Esophagus muscularis mucosa (tissue), 4 donors: Measurements from ENCODE around the gene PCF11. TPM values are rescaled to one million over a fixed set of nuclear protein-coding genes. Genes with fewer than 3 reads are reported as not detected.

Experiments used
- DNase-seq: peaks from one replicate; pipeline ENCODE4 v3.0.0-alpha.2; 2017; ENCODE audit errors: extremely low spot score
- H3K27ac ChIP-seq, 4 donors: fragments of 200-600 bp; sonication (generic); replicated peaks in 1 of 4; 1 replicate in 3 of 4; 2 replicates in 1 of 4; pipeline ENCODE4 v1.5.1; 2016 to 2019; ENCODE audit warnings: mild to moderate bottlenecking in 1 of 4
- H3K27me3 ChIP-seq, 4 donors: fragments of 200-600 bp; sonication (generic); one replicate each; pipeline versions ENCODE4 v1.5.1 to v1.6.0; 2016 to 2019
- H3K36me3 ChIP-seq, 4 donors: fragments of 200-600 bp; sonication (generic); one replicate each; pipeline ENCODE4 v1.5.1; 2016 to 2019
- H3K4me1 ChIP-seq, 4 donors: fragments of 200-600 bp; sonication (generic); one replicate each; pipeline ENCODE4 v1.5.1; 2016 to 2019
- H3K4me3 ChIP-seq, 4 donors: fragments of 200-600 bp; sonication (generic); 1 replicate in 2 of 4; 2 replicates in 2 of 4; pipeline ENCODE4 v1.5.1; 2016 to 2019; ENCODE audit warnings: mild to moderate bottlenecking in 4 of 4, moderate library complexity in 1 of 4
- H3K9me3 ChIP-seq, 4 donors: fragments of 200-600 bp; sonication (generic); 1 replicate in 3 of 4; 2 replicates in 1 of 4; pipeline ENCODE4 v1.5.1; 2016 to 2019
- CTCF ChIP-seq, 3 experiments: fragments of 200-600 bp in 2 of 3; fragments of 450-650 bp in 1 of 3; sonication (generic) in 2 of 3; IDR thresholded peaks; one replicate each; pipeline ENCODE4 v1.5.1; 2017 to 2019; ENCODE audit warnings: antibody characterized with exemption in 3 of 3, mild to moderate bottlenecking in 2 of 3, moderate library complexity in 1 of 3
- EP300 ChIP-seq: sonication (generic); formaldehyde crosslinking; IDR thresholded peaks from one replicate; pipeline ENCODE4 v1.6.1; 2017; ENCODE audit warnings: antibody characterized with exemption
- POLR2A ChIP-seq: fragments of 450-650 bp; IDR thresholded peaks from one replicate; pipeline ENCODE4 v1.6.1; 2017; ENCODE audit warnings: antibody characterized with exemption, moderate library complexity, mild to moderate bottlenecking, low read depth
- POLR2AphosphoS5 ChIP-seq, 2 donors: sonication (generic); formaldehyde crosslinking; IDR thresholded peaks; one replicate each; pipeline ENCODE4 v1.6.1; 2017; ENCODE audit warnings: antibody characterized with exemption in 2 of 2
- WGBS: methylation state at CpG from one replicate; pipeline ENCODE4 v1.1.5; 2018; 5-methylcytosine and 5-hydroxymethylcytosine counted together
- intact Hi-C: fragments of 100-400 bp; cut with DNase I; formaldehyde crosslinking; loops from one replicate; pipeline ENCODE4 v1.15.1; 2023
- total RNA-seq, 4 donors: library from RNA; depleted of rRNA; stranded (reverse); fragments of >200 nt; gene quantifications; one replicate each; pipeline versions ENCODE4 v1.1.0 to v1.2.1, GENCODE V29; 2016

The PCF11 gene
- total RNA-seq, 4 donors from 2014 or later = 32.3 to 58.0 (median 41.9) TPM

DNA sequence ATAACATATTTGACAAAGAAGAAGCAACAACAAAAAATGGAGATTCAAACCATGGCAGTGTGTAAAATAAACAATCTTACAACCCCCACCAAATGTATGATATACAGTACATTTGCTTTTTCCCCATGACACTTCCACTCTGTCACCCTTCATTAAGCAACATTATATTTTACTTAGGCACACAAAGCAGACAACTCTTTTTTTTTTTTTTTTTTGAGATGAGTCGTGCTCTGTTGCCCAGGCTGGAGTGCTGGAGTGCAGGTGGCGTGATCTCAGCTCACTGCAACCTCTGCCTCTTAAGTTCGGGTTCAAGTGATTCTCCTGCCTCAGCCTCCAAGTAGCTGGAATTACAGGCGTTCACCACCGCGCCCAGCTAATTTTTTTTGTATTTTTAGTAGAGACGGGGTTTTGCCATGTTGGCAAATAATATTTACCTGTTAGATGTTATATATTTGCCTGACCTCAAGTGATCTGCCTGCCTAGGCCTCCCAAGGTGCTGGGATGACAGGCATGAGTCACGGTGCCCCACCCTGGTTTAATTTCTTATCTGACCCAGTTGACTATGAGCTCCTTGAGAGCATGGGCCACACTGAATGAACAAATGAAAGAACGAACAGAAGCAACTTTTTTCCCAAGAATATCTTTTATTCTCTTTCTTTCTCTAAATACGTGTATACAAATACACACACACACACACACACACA lies 5.5 kb upstream of the PCF11 start:
- 88% methylated on average over 10 of the region's 10 CpGs for WGBS
- no peak for DNase-seq
- intact Hi-C loops = loop anchor here (10.0 kb wide), 1 partner anchor 157 kb away; no protein-coding TSS in a partner anchor
- no peak overlapping the region for H3K4me3 ChIP-seq
- TF ChIP-seq POLR2AphosphoS5 (IDR thresholded peaks at IDR 0.05) = no peak
- TF ChIP-seq CTCF (IDR thresholded peaks at IDR 0.05) = no peak
- no peak for TF ChIP-seq EP300
- no peak for TF ChIP-seq POLR2A
- H3K36me3 ChIP-seq = no peaks in the 10 kb centered on the region
- H3K27ac ChIP-seq = no peak overlapping the region
- H3K27me3 ChIP-seq = no peaks in the 10 kb centered on the region
- H3K4me1 ChIP-seq = peaks cover 0 to 6% (median 5%) of the 10 kb centered on the region in 4 donors
- H3K9me3 ChIP-seq = no peaks in the 10 kb centered on the region

- H3K27me3 ChIP-seq = no peaks in the 10 kb centered on the region
- intact Hi-C loops = loop anchor here (10.0 kb wide), 1 partner anchor 157 kb away; no protein-coding TSS in a partner anchor
- DNase-seq = no peak
- 99% methylated on average over 2 of the region's 2 CpGs for WGBS
- no peak overlapping the region for H3K4me3 ChIP-seq
- no peaks in the 10 kb centered on the region for H3K9me3 ChIP-seq
- H3K4me1 ChIP-seq = peaks cover 0 to 6% (median 5%) of the 10 kb centered on the region in 4 donors
- H3K36me3 ChIP-seq = no peaks in the 10 kb centered on the region
- TF ChIP-seq CTCF (IDR thresholded peaks at IDR 0.05) (no peak), POLR2A (no peak), POLR2AphosphoS5 (IDR thresholded peaks at IDR 0.05) (no peak), EP300 (no peak)
- no peak overlapping the region for H3K27ac ChIP-seq
Observed at GRCh38 chr11:83152264-83152663, 4.7 kb upstream of the PCF11 start.

- DNase-seq = no peak
- intact Hi-C loops = loop anchor here (10.0 kb wide), 1 partner anchor 159 kb away; no protein-coding TSS in a partner anchor
- Histone ChIP-seq H3K4me3 (no peak overlapping the region), H3K27me3 (no peaks in the 10 kb centered on the region), H3K36me3 (no peaks in the 10 kb centered on the region), H3K9me3 (no peaks in the 10 kb centered on the region), H3K27ac (no peak overlapping the region), H3K4me1 (peaks cover 0 to 6% (median 5%) of the 10 kb centered on the region in 4 donors)
- TF ChIP-seq POLR2A (no peak), EP300 (no peak)
- 96% methylated on average over 6 of the region's 6 CpGs for WGBS
Observed at GRCh38 chr11:83153764-83154163, 3.2 kb upstream of the PCF11 start.

- H3K27ac ChIP-seq = peak overlapping the region; percentile 94 to 100 (median 98)
- WGBS = under 1% methylated on average over 27 of the region's 35 CpGs
- no peaks in the 10 kb centered on the region for H3K36me3 ChIP-seq
- peaks cover 16 to 27% (median 24%) of the 10 kb centered on the region in 4 donors for H3K4me1 ChIP-seq
- no peaks in the 10 kb centered on the region for H3K9me3 ChIP-seq
- H3K27me3 ChIP-seq = no peaks in the 10 kb centered on the region
- peak; percentile 82 to 83 for TF ChIP-seq POLR2AphosphoS5 (IDR thresholded peaks at IDR 0.05)
- no peak for TF ChIP-seq CTCF (IDR thresholded peaks at IDR 0.05)
- TF ChIP-seq POLR2A = peak; percentile 94
- H3K4me3 ChIP-seq = peak overlapping the region; percentile 77 to 97 (median 92)
- peak; percentile 100 for DNase-seq
- intact Hi-C loops = loop anchor here (5.0 to 10.0 kb wide), 3 partner anchors 36 to 162 kb away; partner anchors contain the start of genes ANKRD42 and RAB30
Observed at GRCh38 chr11:83156144-83156995, 561 bp upstream of the PCF11 start.
